ENCODE measurements around the gene CRADD.
"Not testable (repeated sequence)": the region's sequence is repeated elsewhere in the genome, so short reads cannot be mapped to it uniquely, and the experiment has no call there.

CRADD gene

GRCh38 chr12:93740751-93741150, 63.6 kb downstream of the CRADD start:
- DNase-seq: no peak

GRCh38 chr12:93741659-93742109, 64.5 kb downstream of the CRADD start:
- DNase-seq: no peak

DNA sequence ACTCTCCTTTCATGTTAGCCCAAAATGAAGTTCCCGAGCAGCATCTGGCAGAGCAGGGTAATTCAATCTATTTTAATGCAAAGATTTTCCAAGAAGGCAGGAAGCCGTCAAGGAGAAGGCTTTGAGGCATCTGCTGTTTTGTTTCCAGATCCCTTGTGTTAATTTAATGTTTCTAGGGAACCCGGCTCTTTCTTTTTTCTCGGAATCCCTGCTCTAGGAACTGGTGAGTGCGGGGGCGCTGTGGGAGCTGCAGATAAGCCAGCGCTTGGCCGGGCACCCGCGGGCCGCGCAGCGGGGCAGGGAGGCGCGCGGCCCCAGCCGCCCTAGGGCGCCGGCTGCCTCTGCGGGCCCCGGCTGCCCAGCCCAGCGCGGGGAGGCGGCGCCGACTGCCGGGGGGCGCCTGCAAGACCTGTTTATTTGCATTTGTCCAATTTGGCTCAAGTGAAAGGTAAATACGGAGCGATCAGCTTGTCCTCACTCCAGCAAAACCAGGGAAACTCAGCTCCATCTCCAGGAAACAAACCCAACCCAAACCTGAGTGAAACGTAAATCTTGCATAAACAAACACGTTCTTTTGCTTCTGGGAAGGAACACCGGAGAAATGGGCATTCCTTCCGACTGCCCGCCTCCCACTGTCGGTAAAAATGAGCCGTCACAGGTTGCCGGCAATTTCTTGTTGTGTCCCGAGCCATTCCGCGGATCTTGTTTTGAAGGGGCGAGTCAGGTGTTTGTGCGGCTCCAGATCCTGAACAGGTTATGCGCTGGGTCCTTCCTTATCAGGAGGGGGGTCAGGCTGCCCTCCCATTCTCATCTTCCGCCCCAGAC, 65.1 kb downstream of the CRADD start:
- DNase-seq: peak; percentile 64

- no peak for DNase-seq
Observed at GRCh38 chr12:93743229-93743998, 66.2 kb downstream of the CRADD start.

DNA sequence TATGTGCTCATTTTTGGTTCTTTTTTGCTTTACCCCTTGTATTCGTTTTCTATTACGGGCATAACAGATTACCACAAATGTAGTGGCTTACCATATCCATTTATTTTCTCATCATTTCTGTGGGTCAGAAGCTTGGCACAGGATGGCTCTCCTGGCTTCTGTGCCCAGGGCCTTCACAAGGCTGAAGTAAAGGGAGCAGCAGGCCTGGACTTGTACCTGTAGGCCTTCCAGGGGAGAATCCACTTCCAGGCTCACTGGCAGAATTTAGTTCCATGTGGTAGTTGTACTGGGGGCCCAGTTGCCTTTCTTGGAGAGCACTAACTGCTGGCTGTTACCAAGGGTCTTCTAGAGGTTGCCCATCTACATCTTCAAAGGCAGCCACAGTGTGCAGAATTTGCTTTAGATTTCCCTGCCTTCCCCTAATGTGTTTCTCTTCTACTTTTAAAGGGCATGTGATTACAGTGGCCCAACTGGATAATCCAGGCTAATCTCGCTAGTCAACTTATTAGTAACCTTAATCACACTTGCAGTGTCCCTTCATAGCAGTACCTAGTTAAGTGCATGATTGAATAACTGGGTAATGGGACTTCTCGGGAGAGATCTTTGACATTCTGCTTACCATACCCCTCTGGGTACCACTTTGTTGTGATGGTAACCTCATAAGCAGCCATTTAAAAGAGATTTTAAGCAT, 67.0 kb downstream of the CRADD start:
- DNase-seq: no peak

DNA sequence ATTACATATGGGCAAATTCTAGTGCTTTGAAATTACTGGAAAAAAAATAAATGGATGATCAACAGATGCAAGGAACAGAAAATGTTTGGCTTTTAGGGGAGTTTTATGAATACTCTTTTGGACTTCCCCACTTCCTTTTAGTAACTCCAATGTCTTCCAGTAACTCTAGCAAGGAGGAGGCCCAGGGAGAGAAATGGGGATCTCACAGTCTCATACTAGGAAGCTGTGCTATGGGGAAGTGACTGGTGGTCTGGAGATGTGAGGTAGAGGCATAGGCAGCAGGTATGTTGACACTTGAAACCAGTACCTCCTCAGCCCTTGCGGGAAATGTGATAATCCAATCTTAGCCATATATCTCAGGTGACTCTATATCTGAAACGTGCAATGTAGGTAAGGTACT, 68.1 kb downstream of the CRADD start:
- peak; percentile 64 for DNase-seq

DNA sequence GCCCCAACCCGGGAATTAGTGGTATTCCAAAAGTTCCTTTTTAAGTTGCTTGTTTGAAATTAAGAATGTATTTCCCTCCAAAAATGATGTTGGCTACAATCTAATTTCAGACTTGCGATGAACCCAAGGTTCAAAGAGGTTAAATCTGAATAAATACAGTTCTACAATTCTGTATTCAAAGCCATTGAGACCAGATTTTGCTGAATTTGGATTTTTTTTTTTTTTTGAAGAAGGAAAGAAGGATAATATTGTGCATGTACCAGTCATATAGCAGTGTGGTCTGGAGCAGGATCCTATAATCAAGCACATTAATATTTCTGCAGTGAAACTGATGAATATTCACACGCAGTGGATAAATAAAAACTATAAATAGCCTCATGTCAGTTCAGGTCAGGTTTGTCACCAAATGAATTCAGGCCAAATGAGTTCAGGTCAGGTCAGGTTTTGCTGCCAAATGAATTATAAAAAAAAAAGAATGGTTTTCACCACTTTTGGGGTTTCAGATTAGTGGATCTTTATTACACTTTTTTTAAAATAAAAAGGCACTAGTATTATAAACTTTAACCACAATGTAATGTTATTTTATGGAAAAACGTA, 69.5 kb downstream of the CRADD start:
- no peak for DNase-seq

DNA sequence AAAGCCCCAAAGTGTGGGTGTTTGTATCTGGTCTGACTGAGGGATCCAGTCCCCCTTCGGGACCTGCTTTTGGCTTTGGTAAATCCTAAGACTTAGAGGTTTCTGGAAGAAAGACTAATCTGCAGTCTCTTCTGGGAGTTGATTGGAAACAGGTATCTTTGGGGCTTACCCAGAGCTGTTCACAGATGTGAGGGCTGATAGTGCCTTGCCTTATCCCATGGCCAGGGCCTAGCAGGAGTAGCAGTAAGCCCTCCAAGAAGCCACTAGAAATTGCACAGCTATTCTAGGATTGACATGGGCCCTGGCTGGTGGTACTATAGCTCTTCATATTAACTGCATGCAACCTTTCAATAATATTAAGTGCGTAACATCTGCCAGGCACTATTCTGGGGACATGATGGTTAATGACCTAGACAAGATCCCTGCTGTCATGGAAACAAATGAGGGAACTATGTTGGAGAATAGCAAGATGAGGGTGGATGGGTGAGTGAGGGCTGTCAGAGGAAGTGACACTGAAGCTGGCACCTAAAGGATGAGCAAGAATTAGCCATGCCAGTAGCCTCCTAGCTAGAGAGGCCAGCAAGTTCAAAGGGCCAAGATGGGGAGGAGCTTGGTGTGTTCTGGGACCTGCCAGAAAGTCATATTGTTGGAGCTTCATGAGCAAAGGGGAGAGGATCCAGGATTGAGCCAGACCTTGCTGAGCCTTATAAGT, 71.7 kb downstream of the CRADD start:
- DNase-seq: peak; percentile 8

DNA sequence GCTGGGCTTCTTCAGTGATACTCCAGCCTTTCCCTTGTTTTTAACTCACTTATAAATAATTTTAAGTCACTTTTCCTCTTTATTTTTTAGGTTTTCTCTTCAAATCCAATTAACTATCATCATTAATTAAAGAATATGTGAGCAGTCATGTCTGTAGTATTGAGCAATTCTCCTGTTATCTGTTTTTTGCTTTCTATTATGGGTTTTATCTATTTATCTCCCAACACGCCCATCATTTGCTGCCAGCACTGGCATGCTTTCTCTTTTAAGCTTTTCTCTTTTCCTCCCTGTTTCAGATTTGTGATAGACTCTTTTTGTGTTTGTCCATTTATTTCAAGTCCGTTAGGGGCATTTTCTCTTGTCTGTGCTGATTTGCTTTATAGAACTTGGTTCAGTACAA, 72.3 kb downstream of the CRADD start:
- no peak for DNase-seq

GRCh38 chr12:93750056-93750455, 72.9 kb downstream of the CRADD start:
- DNase-seq: no peak

GRCh38 chr12:93751864-93752610, 74.9 kb downstream of the CRADD start:
- DNase-seq: no peak

- no peak for DNase-seq
Observed at GRCh38 chr12:93753285-93753684, 76.1 kb downstream of the CRADD start.

- no peak for DNase-seq
Observed at GRCh38 chr12:93753838-93754429, 76.8 kb downstream of the CRADD start.

- DNase-seq: not testable (repeated sequence)
Observed at GRCh38 chr12:93754859-93755258, 77.7 kb downstream of the CRADD start.

- no peak for DNase-seq
Observed at GRCh38 chr12:93756288-93756687, 79.1 kb downstream of the CRADD start.

GRCh38 chr12:93757792-93758694, 80.9 kb downstream of the CRADD start:
- DNase-seq: no peak

DNA sequence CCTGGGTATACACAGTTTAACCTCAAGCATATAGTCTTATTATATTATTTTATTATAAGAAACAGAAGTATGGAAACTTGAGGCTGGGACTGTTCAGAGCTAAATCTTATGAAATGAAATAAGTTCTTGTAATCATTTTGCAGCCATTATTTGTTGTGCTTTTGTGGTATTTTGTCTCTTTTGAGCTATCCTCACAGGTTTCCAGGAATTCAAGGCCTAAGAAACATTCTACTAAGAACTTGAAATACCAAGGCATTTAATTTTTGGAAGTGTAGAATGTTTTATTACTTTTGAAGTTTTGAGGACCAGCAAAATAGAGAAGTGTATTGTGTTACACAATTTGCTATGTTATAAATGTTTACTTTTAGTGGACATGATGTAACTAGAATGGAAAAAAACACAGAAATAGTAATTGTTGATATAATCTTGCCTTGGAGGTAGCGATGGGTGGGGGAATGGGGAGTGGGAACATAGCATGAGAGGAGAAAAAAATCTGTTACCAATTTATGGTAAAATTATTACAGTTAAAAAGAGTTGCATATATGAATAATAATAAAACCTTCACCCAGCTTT, 81.7 kb downstream of the CRADD start:
- peak; percentile 49 for DNase-seq

DNA sequence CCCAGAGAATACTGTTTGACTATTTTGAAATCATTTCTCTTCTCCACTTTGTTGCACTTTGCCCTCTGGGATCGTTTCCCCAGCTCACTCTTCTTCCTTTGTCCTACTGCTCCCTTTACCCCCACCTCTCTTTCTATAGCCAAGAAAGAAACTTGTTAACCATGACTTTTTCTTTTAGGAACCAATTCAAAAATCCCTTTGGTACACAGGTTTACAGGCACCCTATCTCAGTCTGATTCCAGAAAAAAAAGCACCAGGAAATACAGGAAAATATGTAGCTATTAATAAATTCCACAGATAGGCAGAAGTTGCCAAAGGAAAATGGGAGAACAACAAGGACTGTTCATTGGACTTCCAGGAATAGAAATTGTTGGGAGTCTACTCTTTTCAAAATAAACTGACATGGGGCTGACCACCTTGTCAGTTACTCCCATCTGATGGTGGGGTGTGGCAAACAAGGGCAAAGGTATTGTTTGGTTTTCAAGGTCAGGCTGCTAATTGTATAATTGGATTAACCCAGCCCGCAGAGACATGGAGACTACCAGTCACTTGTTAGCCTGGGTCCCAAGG, 82.4 kb downstream of the CRADD start:
- DNase-seq: no peak

GRCh38 chr12:93760275-93760875, 83.2 kb downstream of the CRADD start:
- DNase-seq: no peak
